Calu3 (cell line): ENCODE results near the gene NUDT8. TPM values are rescaled to one million over a fixed set of nuclear protein-coding genes. Genes with fewer than 3 reads are reported as not detected.

ENCODE experiments used
- BruUV-seq: library from RNA; stranded (reverse); fragments of 400-500 nt; replicated peaks from 2 replicates; lab custom pipeline; 2021; lab: Mats Ljungman, UMichigan
- CTCF ChIA-PET: fragments of 300-600 bp; sonication (Branson Sonifier 250); formaldehyde crosslinking; loops from one replicate; lab custom pipeline; 2022; ENCODE audit warnings: antibody characterized with exemption; lab: Charles Lee
- DNase-seq: peaks from one replicate; pipeline ENCODE4 v3.0.0; 2022
- H3K27ac Mint-ChIP-seq: one replicate; pipeline ENCODE4 v1.8.0; 2022; ENCODE audit warnings: mixed read lengths; ENCODE audit not compliant: unreplicated experiment
- H3K27me3 Mint-ChIP-seq: one replicate; pipeline ENCODE4 v1.8.0; 2022; ENCODE audit warnings: mixed read lengths; ENCODE audit not compliant: unreplicated experiment
- H3K36me3 Mint-ChIP-seq: one replicate; pipeline ENCODE4 v1.8.0; 2022; ENCODE audit warnings: mild to moderate bottlenecking, moderate library complexity, mixed read lengths; ENCODE audit not compliant: insufficient read depth, unreplicated experiment
- H3K4me1 Mint-ChIP-seq: one replicate; pipeline ENCODE4 v1.8.0; 2022; ENCODE audit warnings: mild to moderate bottlenecking, low read depth, mixed read lengths; ENCODE audit not compliant: unreplicated experiment
- H3K4me3 Mint-ChIP-seq: one replicate; pipeline ENCODE4 v1.8.0; 2022; ENCODE audit warnings: mild to moderate bottlenecking, low read depth, moderate library complexity, mixed read lengths; ENCODE audit not compliant: unreplicated experiment
- H3K9me3 Mint-ChIP-seq: one replicate; pipeline ENCODE4 v1.8.0; 2022; ENCODE audit warnings: low read depth, mixed read lengths; ENCODE audit not compliant: unreplicated experiment
- CTCF ChIP-seq: fragments of 200-600 bp; IDR thresholded peaks from one replicate; pipeline ENCODE4 v1.8.0; 2022; ENCODE audit warnings: antibody characterized with exemption; ENCODE audit not compliant: unreplicated experiment
- intact Hi-C: fragments of 100-400 bp; cut with micrococcal nuclease; formaldehyde crosslinking; loops from one replicate; pipeline ENCODE4 v1.10.0; 2022; ENCODE audit not compliant: unreplicated experiment
- total RNA-seq: library from RNA; stranded (reverse); gene quantifications from 2 replicates; pipeline ENCODE4 v1.2.3, GENCODE V29; 2022

Gene NUDT8
- total RNA-seq, 1 experiment from 2014 or later: 9.7 TPM

- CTCF ChIA-PET: interaction anchor here (0.7 to 1.0 kb wide), 2 partner anchors 17 to 23 kb away, joined by 4 to 5 read pairs; partner anchors contain the start of gene ACY3
These were observed 37.9 kb upstream of the NUDT8 start for GRCh38 chr11:67667490-67668191.

GRCh38 chr11:67666676-67667489 lies 37.1 kb upstream of the NUDT8 start:
- BruUV-seq: no TSS peak
- DNase-seq: no peak
- no peaks in the 10 kb centered on the region for H3K4me1 Mint-ChIP-seq
- H3K36me3 Mint-ChIP-seq: no peaks in the 10 kb centered on the region
- intact Hi-C loops: no loop called here
- H3K27ac Mint-ChIP-seq: no peak overlapping the region
- CTCF ChIA-PET: interaction anchor here (0.7 to 1.0 kb wide), 2 partner anchors 14 to 16 kb away, joined by 4 to 5 read pairs; partner anchors contain the start of gene ACY3
- no peaks in the 10 kb centered on the region for H3K9me3 Mint-ChIP-seq
- no peaks in the 10 kb centered on the region for H3K27me3 Mint-ChIP-seq
- H3K4me3 Mint-ChIP-seq: no peak overlapping the region
- no peak for TF ChIP-seq CTCF

More at GRCh38 chr11:67667490-67668191, 37.9 kb upstream of the NUDT8 start:
- Mint-ChIP-seq H3K27ac (no peak overlapping the region), H3K4me1 (no peaks in the 10 kb centered on the region), H3K9me3 (no peaks in the 10 kb centered on the region), H3K27me3 (no peaks in the 10 kb centered on the region), H3K4me3 (no peak overlapping the region), H3K36me3 (no peaks in the 10 kb centered on the region)
- TF ChIP-seq CTCF: no peak
- intact Hi-C loops: no loop called here
- DNase-seq: no peak
- BruUV-seq: no TSS peak

GRCh38 chr11:67666303-67666645 lies 36.5 kb upstream of the NUDT8 start:
- no peak for DNase-seq
- Mint-ChIP-seq H3K4me1 (no peaks in the 10 kb centered on the region), H3K4me3 (no peak overlapping the region), H3K27ac (no peak overlapping the region), H3K36me3 (no peaks in the 10 kb centered on the region), H3K9me3 (no peaks in the 10 kb centered on the region), H3K27me3 (no peaks in the 10 kb centered on the region)
- TF ChIP-seq CTCF: no peak
- BruUV-seq: no TSS peak
- CTCF ChIA-PET: interaction anchor here (0.7 to 1.0 kb wide), 2 partner anchors 13 to 15 kb away, joined by 4 to 5 read pairs; partner anchors contain the start of gene ACY3
- intact Hi-C loops: no loop called here

- Mint-ChIP-seq H3K27ac (no peak overlapping the region), H3K27me3 (no peaks in the 10 kb centered on the region), H3K9me3 (no peaks in the 10 kb centered on the region), H3K4me3 (no peak overlapping the region), H3K36me3 (no peaks in the 10 kb centered on the region), H3K4me1 (no peaks in the 10 kb centered on the region)
- intact Hi-C loops: loop anchor here (1.0 kb wide), 1 partner anchor 26 kb away; no protein-coding TSS in a partner anchor
- peak; percentile 53 for TF ChIP-seq CTCF
- CTCF ChIA-PET: interaction anchor here (0.7 to 1.5 kb wide), 4 partner anchors 16 to 36 kb away, joined by 3 to 6 read pairs (median 4); partner anchors contain the start of gene NUDT8
- peak; percentile 77 for DNase-seq
- BruUV-seq: no TSS peak
These were observed 36.0 kb upstream of the NUDT8 start for GRCh38 chr11:67665541-67666302.
